MCF 10A (cell line): ENCODE results near the gene SIM2. TPM values are rescaled to one million over a fixed set of nuclear protein-coding genes. Genes with fewer than 3 reads are reported as not detected.

Experiments
- BruUV-seq: library from RNA; stranded (reverse); fragments of 400-500 nt; replicated peaks from 2 replicates; lab custom pipeline; 2021; lab: Mats Ljungman, UMichigan
- CTCF ChIA-PET: fragments of 300-600 bp; sonication (Branson Sonifier 250); formaldehyde crosslinking; extraction: SDS; loops from one replicate; lab custom pipeline; 2021; ENCODE audit warnings: antibody characterized with exemption, inconsistent platforms; lab: Yijun Ruan, JAX
- POLR2A ChIA-PET: fragments of 300-600, 350-650 bp; sonication (Branson Sonifier 250); formaldehyde crosslinking; extraction: SDS; loops from one replicate; lab custom pipeline; 2020; ENCODE audit warnings: antibody characterized with exemption, inconsistent platforms; lab: Yijun Ruan, JAX
- DNase-seq: peaks from one replicate; pipeline ENCODE4 v3.0.0-alpha.2; 2018; ENCODE audit not compliant: unreplicated experiment
- H3K27ac Mint-ChIP-seq: one replicate; pipeline ENCODE4 v1.8.0; 2022; ENCODE audit warnings: mild to moderate bottlenecking, low read depth, mixed read lengths; ENCODE audit not compliant: unreplicated experiment
- H3K27me3 Mint-ChIP-seq: one replicate; pipeline ENCODE4 v1.8.0; 2022; ENCODE audit warnings: mixed read lengths; ENCODE audit not compliant: insufficient read depth, unreplicated experiment
- H3K36me3 Mint-ChIP-seq: one replicate; pipeline ENCODE4 v1.8.0; 2022; ENCODE audit warnings: mild to moderate bottlenecking, moderate library complexity, mixed read lengths; ENCODE audit not compliant: insufficient read depth, unreplicated experiment
- H3K4me1 Mint-ChIP-seq: one replicate; pipeline ENCODE4 v1.8.0; 2022; ENCODE audit warnings: mixed read lengths; ENCODE audit not compliant: insufficient read depth, unreplicated experiment
- H3K4me3 Mint-ChIP-seq: one replicate; pipeline ENCODE4 v1.8.0; 2022; ENCODE audit warnings: mild to moderate bottlenecking, moderate library complexity, mixed read lengths; ENCODE audit not compliant: unreplicated experiment
- H3K9me3 Mint-ChIP-seq: one replicate; pipeline ENCODE4 v1.8.0; 2022; ENCODE audit warnings: mixed read lengths; ENCODE audit not compliant: unreplicated experiment
- intact Hi-C: fragments of 100-400 bp; cut with micrococcal nuclease; formaldehyde crosslinking; loops from 2 replicates; pipeline ENCODE4 v1.14.1; 2022
- total RNA-seq: library from RNA; stranded (reverse); gene quantifications from 2 replicates; pipeline ENCODE4 v1.2.3, GENCODE V29; 2022
- TF ChIP-seq, protein P1 (sequence below): fragments of 200-600 bp; IDR thresholded peaks from one replicate; pipeline ENCODE4 v1.8.0; 2022; ENCODE audit warnings: antibody characterized with exemption, mild to moderate bottlenecking; ENCODE audit not compliant: unreplicated experiment

SIM2 gene
- total RNA-seq, 1 experiment from 2014 or later, result 14.4 TPM

DNA sequence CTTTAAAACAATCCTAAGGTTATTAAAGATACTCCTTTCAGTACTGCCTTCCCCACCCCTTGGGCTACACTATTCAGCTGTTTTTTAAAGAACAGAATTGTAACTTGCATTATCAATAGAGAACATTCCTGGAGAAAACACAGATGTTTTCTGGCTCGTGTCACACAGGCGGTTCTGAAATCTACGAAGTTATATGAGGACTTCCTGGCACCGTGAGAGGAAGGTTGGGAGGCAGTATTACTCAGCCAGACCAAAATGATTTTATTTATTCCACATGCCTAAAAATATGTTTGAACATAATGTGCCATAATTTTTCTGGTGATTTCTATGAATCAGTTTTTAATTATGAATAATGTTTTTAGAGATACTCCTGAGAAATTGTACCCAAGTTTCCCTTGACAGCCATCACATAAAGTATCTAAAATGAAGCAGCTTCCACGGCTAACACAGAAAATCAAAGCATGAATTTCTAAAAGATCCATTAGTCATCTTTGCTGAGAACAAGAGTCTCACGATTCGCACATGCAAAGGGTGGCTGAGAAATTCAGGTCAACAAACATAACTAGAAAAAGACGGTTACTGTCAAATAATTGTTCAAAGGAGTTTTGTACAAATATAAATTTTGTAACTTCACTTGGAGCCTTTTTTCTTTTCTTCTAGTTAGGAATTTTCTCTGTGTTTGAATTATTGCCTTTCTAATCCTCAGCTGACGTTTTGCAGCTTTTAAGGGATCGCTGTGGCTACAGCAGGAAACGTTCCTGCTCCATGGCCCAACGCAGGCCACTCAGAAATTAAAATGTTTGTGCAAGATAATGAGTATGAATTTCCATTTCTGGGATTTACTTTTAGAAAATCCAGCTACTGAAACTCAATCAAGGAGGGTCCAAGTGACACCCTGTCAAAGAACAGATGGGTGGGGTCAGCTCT, 8.0 kb upstream of the SIM2 start:
- CTCF ChIA-PET, result interaction anchor here (0.6 to 0.7 kb wide), 3 partner anchors 10 to 60 kb away, joined by 3 read pairs; no protein-coding TSS in a partner anchor
- no TSS peak for BruUV-seq
- no peaks in the 10 kb centered on the region for H3K36me3 Mint-ChIP-seq
- no peaks in the 10 kb centered on the region for H3K9me3 Mint-ChIP-seq
- H3K4me1 Mint-ChIP-seq, result no peaks in the 10 kb centered on the region
- TF ChIP-seq, protein P1, sequence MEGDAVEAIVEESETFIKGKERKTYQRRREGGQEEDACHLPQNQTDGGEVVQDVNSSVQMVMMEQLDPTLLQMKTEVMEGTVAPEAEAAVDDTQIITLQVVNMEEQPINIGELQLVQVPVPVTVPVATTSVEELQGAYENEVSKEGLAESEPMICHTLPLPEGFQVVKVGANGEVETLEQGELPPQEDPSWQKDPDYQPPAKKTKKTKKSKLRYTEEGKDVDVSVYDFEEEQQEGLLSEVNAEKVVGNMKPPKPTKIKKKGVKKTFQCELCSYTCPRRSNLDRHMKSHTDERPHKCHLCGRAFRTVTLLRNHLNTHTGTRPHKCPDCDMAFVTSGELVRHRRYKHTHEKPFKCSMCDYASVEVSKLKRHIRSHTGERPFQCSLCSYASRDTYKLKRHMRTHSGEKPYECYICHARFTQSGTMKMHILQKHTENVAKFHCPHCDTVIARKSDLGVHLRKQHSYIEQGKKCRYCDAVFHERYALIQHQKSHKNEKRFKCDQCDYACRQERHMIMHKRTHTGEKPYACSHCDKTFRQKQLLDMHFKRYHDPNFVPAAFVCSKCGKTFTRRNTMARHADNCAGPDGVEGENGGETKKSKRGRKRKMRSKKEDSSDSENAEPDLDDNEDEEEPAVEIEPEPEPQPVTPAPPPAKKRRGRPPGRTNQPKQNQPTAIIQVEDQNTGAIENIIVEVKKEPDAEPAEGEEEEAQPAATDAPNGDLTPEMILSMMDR, result no peak
- H3K4me3 Mint-ChIP-seq, result no peak overlapping the region
- H3K27me3 Mint-ChIP-seq, result no peaks in the 10 kb centered on the region
- DNase-seq, result no peak
- POLR2A ChIA-PET, result interaction anchor here (0.6 kb wide), 2 partner anchors 156 to 179 kb away, joined by 3 read pairs; no protein-coding TSS in a partner anchor
- intact Hi-C loops, result no loop called here
- H3K27ac Mint-ChIP-seq, result no peak overlapping the region

GRCh38 chr21:36691555-36692041, 7.3 kb upstream of the SIM2 start:
- CTCF ChIA-PET, result interaction anchor here (0.6 to 0.7 kb wide), 2 partner anchors 9 to 34 kb away, joined by 3 read pairs; no protein-coding TSS in a partner anchor
- H3K4me1 Mint-ChIP-seq, result no peaks in the 10 kb centered on the region

GRCh38 chr21:36692114-36692834, 6.6 kb upstream of the SIM2 start:
- ChIA-PET POLR2A (no interaction called here), CTCF (interaction anchor here (0.7 to 0.8 kb wide), 2 partner anchors 38 to 232 kb away, joined by 3 to 4 read pairs; no protein-coding TSS in a partner anchor)
- Mint-ChIP-seq H3K27me3 (no peaks in the 10 kb centered on the region), H3K36me3 (no peaks in the 10 kb centered on the region), H3K9me3 (no peaks in the 10 kb centered on the region), H3K4me1 (no peaks in the 10 kb centered on the region), H3K27ac (no peak overlapping the region), H3K4me3 (no peak overlapping the region)
- no TSS peak for BruUV-seq
- intact Hi-C loops, result no loop called here
- TF ChIP-seq, protein P1, result no peak
- no peak for DNase-seq

More at GRCh38 chr21:36691555-36692041, 7.3 kb upstream of the SIM2 start:
- Mint-ChIP-seq H3K27ac (no peak overlapping the region), H3K36me3 (no peaks in the 10 kb centered on the region), H3K4me3 (no peak overlapping the region), H3K9me3 (no peaks in the 10 kb centered on the region), H3K27me3 (no peaks in the 10 kb centered on the region)
- no TSS peak for BruUV-seq
- no peak for DNase-seq
- intact Hi-C loops, result no loop called here
- POLR2A ChIA-PET, result no interaction called here
- TF ChIP-seq, protein P1, result no peak
